T-helper 17 cell (primary cell): ENCODE data around the gene SPAG16. TPM values are rescaled to one million over a fixed set of nuclear protein-coding genes. Genes with fewer than 3 reads are reported as not detected.

Experiments
- total RNA-seq, 4 donors: library from RNA in 2 of 4; stranded (reverse) in 2 of 4; gene quantifications; one replicate each; pipeline ENCODE4 v1.2.3 and lab custom pipeline; 2022 to 2026

Gene SPAG16
- total RNA-seq, 2 donors from 2014 or later, result 4.1 to 5.1 TPM

Other genes with a start within 250 kb of the SPAG16 start
- 10 to 100 TPM; 11.9 to 23.9 TPM for gene IKZF2, start 132.9 kb upstream of the SPAG16 start, total RNA-seq